Activated CD8-positive, alpha-beta memory T cell treated with anti-CD3 and anti-CD28 coated beads, Interleukin-2, amount 10 ng/mL, durations not matched to agents 7 days and 5 days (primary cell): Measurements from ENCODE around the gene PKNOX2. TPM values are rescaled to one million over a fixed set of nuclear protein-coding genes. Genes with fewer than 3 reads are reported as not detected.

Experiments used
- ATAC-seq: fragments of 150-1000 bp; cut with Tn5 transposase; one replicate; pipeline ENCODE4 v1.10.0; 2021; ENCODE audit warnings: moderate library complexity
- CTCF ChIA-PET: fragments of 350-600 bp; sonication (Branson Sonifier 250); formaldehyde crosslinking; loops from one replicate; lab custom pipeline; 2021; ENCODE audit warnings: antibody characterized with exemption; lab: Charles Lee
- DNase-seq: peaks from one replicate; pipeline ENCODE4 v3.0.0-alpha.2; 2020
- H3K27ac Mint-ChIP-seq: one replicate; pipeline ENCODE4 v1.8.0; 2021; ENCODE audit warnings: mild to moderate bottlenecking, mixed read lengths
- H3K27me3 Mint-ChIP-seq: one replicate; pipeline ENCODE4 v1.8.0; 2021; ENCODE audit warnings: mixed read lengths
- H3K36me3 Mint-ChIP-seq: one replicate; pipeline ENCODE4 v1.8.0; 2021; ENCODE audit warnings: mild to moderate bottlenecking, mixed read lengths
- H3K4me1 Mint-ChIP-seq: one replicate; pipeline ENCODE4 v1.8.0; 2021; ENCODE audit warnings: mixed read lengths
- H3K4me3 Mint-ChIP-seq: one replicate; pipeline ENCODE4 v1.8.0; 2021; ENCODE audit warnings: mild to moderate bottlenecking, moderate library complexity, mixed read lengths
- H3K9me3 Mint-ChIP-seq: one replicate; pipeline ENCODE4 v1.8.0; 2022; ENCODE audit warnings: low read depth, mixed read lengths
- total RNA-seq, 2 experiments: library from RNA; stranded (reverse); gene quantifications; one replicate each; pipeline ENCODE4 v1.2.3, GENCODE V29; 2021

PKNOX2 gene
- total RNA-seq, 2 experiments from 2014 or later = not detected

GRCh38 chr11:125468852-125469251 lies 304.3 kb downstream of the PKNOX2 start:
- H3K4me1 Mint-ChIP-seq = no peaks in the 10 kb centered on the region
- H3K4me3 Mint-ChIP-seq = no peak overlapping the region
- DNase-seq = no peak
- no peak overlapping the region for H3K27ac Mint-ChIP-seq
- CTCF ChIA-PET = no interaction called here
- no peaks in the 10 kb centered on the region for H3K36me3 Mint-ChIP-seq
- peaks cover 21% of the 10 kb centered on the region for H3K27me3 Mint-ChIP-seq
- no peaks in the 10 kb centered on the region for H3K9me3 Mint-ChIP-seq
- ATAC-seq = no peak

GRCh38 chr11:125470355-125470754 lies 305.8 kb downstream of the PKNOX2 start:
- no peaks in the 10 kb centered on the region for H3K4me1 Mint-ChIP-seq
- no peak overlapping the region for H3K4me3 Mint-ChIP-seq
- no peaks in the 10 kb centered on the region for H3K9me3 Mint-ChIP-seq
- ATAC-seq = no peak
- H3K27ac Mint-ChIP-seq = no peak overlapping the region
- peaks cover 18% of the 10 kb centered on the region for H3K27me3 Mint-ChIP-seq
- DNase-seq = no peak
- H3K36me3 Mint-ChIP-seq = no peaks in the 10 kb centered on the region
- CTCF ChIA-PET = interaction anchor here (1.3 kb wide), 1 partner anchor 27 kb away, joined by 3 read pairs; no protein-coding TSS in a partner anchor

- Mint-ChIP-seq H3K9me3 (no peaks in the 10 kb centered on the region), H3K27me3 (peaks cover 10% of the 10 kb centered on the region), H3K4me3 (no peak overlapping the region), H3K36me3 (no peaks in the 10 kb centered on the region), H3K4me1 (no peaks in the 10 kb centered on the region), H3K27ac (no peak overlapping the region)
- ATAC-seq = no peak
- CTCF ChIA-PET = interaction anchor here (0.7 kb wide), 1 partner anchor 13 kb away, joined by 3 read pairs; no protein-coding TSS in a partner anchor
- DNase-seq = no peak
Measured at GRCh38 chr11:125476721-125477120, 312.2 kb downstream of the PKNOX2 start.

DNA sequence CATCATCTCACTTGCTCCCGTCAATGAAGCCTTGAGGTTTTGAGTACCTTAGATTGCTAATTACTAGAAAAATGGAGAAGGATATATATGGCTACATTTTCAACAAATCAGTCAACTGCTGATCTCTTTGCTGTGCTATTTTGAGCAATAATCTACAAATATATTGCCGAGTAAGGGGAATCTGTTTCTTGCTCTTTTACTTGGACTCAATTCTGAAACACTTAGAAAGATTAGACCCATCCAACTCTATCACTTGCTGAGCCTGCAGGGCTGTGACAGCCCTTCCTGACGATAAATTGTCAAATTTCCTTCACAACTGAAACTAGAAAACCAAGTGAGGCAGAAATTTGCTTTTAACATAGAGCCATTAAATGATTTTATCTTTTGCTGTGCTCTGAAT lies 314.6 kb downstream of the PKNOX2 start:
- ATAC-seq = no peak
- Mint-ChIP-seq H3K27me3 (peaks cover 13% of the 10 kb centered on the region), H3K4me1 (no peaks in the 10 kb centered on the region), H3K4me3 (no peak overlapping the region), H3K36me3 (no peaks in the 10 kb centered on the region), H3K27ac (no peak overlapping the region), H3K9me3 (no peaks in the 10 kb centered on the region)
- CTCF ChIA-PET = no interaction called here
- DNase-seq = no peak

- ATAC-seq (no peak), DNase-seq (no peak)
- H3K27me3 Mint-ChIP-seq = peaks cover 12% of the 10 kb centered on the region
- H3K9me3 Mint-ChIP-seq = no peaks in the 10 kb centered on the region
- H3K4me3 Mint-ChIP-seq = no peak overlapping the region
- CTCF ChIA-PET = no interaction called here
- H3K27ac Mint-ChIP-seq = no peak overlapping the region
- no peaks in the 10 kb centered on the region for H3K36me3 Mint-ChIP-seq
- H3K4me1 Mint-ChIP-seq = no peaks in the 10 kb centered on the region
Measured at GRCh38 chr11:125481531-125481930, 317.0 kb downstream of the PKNOX2 start.

Other genes with a start within 250 kb of the PKNOX2 start
- gene HEPN1, start 245.5 kb upstream of the PKNOX2 start, total RNA-seq = not detected
- gene HEPACAM, start 228.7 kb upstream of the PKNOX2 start, total RNA-seq = not detected
- gene CCDC15, start 210.5 kb upstream of the PKNOX2 start, total RNA-seq = 1 to 10 TPM; 5.6 to 9.4 TPM
- 1 to 10 TPM in 1 of 2 experiments, under 1 TPM in 1; 0.91 to 1.1 TPM for gene SLC37A2, start 101.4 kb upstream of the PKNOX2 start, total RNA-seq
- gene TMEM218, start 53.1 kb upstream of the PKNOX2 start, total RNA-seq = 10 to 100 TPM; 14.1 to 16.1 TPM